ENCODE measurements around the gene FOXP1. TPM values are rescaled to one million over a fixed set of nuclear protein-coding genes. Genes with fewer than 3 reads are reported as not detected.
A peak's percentile ranks its signal among the peaks of the same experiment; 100 is the strongest.

FOXP1 gene
- total and polyA plus RNA-seq, 3 experiments from 2014 or later, result 142 to 185 (median 147) TPM

DNA sequence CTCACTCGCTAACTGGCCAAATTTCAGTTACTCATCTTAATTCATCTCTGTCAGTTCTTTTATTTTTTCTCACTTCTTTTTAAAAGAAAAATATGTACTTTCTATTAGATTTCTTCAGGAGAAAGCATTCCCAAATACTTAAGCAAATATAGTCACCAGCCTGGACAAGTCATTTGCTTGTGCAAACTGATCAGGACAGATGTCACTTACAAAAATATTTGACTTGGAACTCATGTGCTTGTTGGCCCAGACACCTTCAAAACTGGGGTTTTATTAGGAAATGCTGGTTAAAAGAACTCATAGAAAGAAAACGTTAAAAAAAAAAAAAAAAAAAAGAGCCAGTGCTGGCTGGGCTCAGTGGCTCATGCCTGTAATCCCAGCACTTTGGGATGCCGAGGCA is 31.3 kb upstream of the FOXP1 start:
- Histone ChIP-seq H3K27me3 (ENCODE audit: insufficient read depth, low read length, poor library complexity, severe bottlenecking) (no peaks in the 10 kb centered on the region), H3K4me3 (ENCODE audit: low read length) (no peak overlapping the region), H3K9me3 (ENCODE audit: low read length) (no peaks in the 10 kb centered on the region), H3K27ac (ENCODE audit: low read depth, low read length) (no peak overlapping the region), H3K36me3 (ENCODE audit: insufficient read depth, low read length) (no peaks in the 10 kb centered on the region), H3K4me1 (ENCODE audit: insufficient read depth, low read length) (no peaks in the 10 kb centered on the region)
- no peak for DNase-seq
- POLR2A ChIA-PET, result no interaction called here
- H3K4me1 Mint-ChIP-seq, result no peaks in the 10 kb centered on the region
- H3K36me3 Mint-ChIP-seq, result peaks cover 14 to 23% (median 22%) of the 10 kb centered on the region in 3 donors
- no peak overlapping the region for H3K27ac Mint-ChIP-seq
- CTCF ChIA-PET, result no interaction called here
- no peaks in the 10 kb centered on the region for H3K9me3 Mint-ChIP-seq
- H3K4me3 Mint-ChIP-seq, result no peak overlapping the region
- peaks cover 0 to 1% of the 10 kb centered on the region in 2 donors for H3K27me3 Mint-ChIP-seq

DNA sequence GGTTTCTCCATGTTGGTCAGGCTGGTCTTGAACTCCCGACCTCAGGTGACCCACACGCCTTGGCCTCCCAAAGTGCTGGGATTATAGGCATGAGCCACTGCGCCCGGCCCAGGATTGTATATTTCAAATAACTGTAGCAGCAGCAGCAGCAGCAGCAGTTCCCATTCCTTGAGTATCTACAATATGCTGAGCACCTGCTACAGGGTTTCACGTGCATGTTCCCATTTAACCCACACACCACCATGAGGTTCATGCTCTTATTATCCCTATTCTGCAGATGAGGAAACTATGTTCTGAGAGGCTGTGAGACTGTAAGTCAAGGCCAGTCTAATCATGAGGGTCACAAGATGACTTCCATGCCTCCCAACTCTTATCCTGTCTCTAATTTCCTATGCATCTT is 30.9 kb upstream of the FOXP1 start:
- H3K4me1 Mint-ChIP-seq, result no peaks in the 10 kb centered on the region
- H3K4me3 Mint-ChIP-seq, result no peak overlapping the region
- ChIA-PET POLR2A (no interaction called here), CTCF (no interaction called here)
- H3K27me3 Mint-ChIP-seq, result peaks cover 0 to 1% of the 10 kb centered on the region in 2 donors
- H3K9me3 Mint-ChIP-seq, result no peaks in the 10 kb centered on the region
- Histone ChIP-seq H3K4me1 (ENCODE audit: insufficient read depth, low read length) (no peaks in the 10 kb centered on the region), H3K4me3 (ENCODE audit: low read length) (no peak overlapping the region), H3K27ac (ENCODE audit: low read depth, low read length) (no peak overlapping the region), H3K9me3 (ENCODE audit: low read length) (no peaks in the 10 kb centered on the region), H3K27me3 (ENCODE audit: insufficient read depth, low read length, poor library complexity, severe bottlenecking) (no peaks in the 10 kb centered on the region), H3K36me3 (ENCODE audit: insufficient read depth, low read length) (no peaks in the 10 kb centered on the region)
- DNase-seq, result no peak
- H3K27ac Mint-ChIP-seq, result no peak overlapping the region
- peaks cover 14 to 23% (median 22%) of the 10 kb centered on the region in 3 donors for H3K36me3 Mint-ChIP-seq

DNA sequence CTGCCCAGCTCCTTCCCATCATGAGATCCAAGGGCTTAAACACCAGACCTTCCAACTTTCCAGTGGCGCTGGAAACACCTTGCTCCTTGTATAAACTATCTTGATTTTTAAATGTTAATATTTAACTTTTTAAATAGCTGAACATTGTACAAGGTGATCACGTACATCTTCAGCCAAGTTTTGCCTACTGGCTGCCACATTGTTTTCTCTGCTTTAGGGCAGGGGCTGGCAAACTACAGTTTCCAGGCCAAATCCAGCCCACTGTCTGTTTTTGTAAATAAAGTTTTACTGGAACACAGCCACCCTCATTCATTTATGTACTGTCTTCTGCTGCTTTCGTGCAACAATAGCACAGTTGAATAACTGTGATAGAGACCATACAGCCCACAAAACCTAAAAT is 27.6 kb upstream of the FOXP1 start:
- Mint-ChIP-seq H3K4me1 (no peaks in the 10 kb centered on the region), H3K4me3 (no peak overlapping the region), H3K27me3 (no peaks in the 10 kb centered on the region), H3K27ac (peak overlapping the region in 1 of 8 donors; percentile 0), H3K9me3 (peaks cover 0 to 10% (median 3%) of the 10 kb centered on the region in 5 donors), H3K36me3 (peaks cover 15 to 35% (median 19%) of the 10 kb centered on the region in 3 donors)
- Histone ChIP-seq H3K36me3 (ENCODE audit: insufficient read depth, low read length) (no peaks in the 10 kb centered on the region), H3K4me3 (ENCODE audit: low read length) (no peak overlapping the region), H3K4me1 (ENCODE audit: insufficient read depth, low read length) (no peaks in the 10 kb centered on the region), H3K9me3 (ENCODE audit: low read length) (no peaks in the 10 kb centered on the region), H3K27me3 (ENCODE audit: insufficient read depth, low read length, poor library complexity, severe bottlenecking) (no peaks in the 10 kb centered on the region), H3K27ac (ENCODE audit: low read depth, low read length) (no peak overlapping the region)
- POLR2A ChIA-PET, result no interaction called here
- CTCF ChIA-PET, result no interaction called here
- no peak for DNase-seq

DNA sequence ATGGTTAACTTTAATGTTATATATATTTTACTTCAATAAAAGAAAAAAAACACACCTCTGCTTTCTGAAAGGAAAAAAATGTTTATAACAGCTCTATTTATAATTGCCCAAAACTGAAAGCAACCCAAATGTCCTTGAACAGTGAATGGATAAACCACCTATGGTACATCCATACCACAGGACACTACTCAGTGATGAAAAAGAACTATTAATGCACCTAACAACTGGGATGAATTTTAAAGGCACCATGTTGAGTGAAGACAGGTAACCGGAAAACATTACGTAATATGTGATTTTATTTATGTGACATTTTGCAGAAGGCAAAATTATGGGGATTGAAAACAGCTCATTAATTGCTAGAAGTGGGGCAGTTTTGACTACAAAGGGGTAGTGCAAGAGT is 23.8 kb upstream of the FOXP1 start:
- Histone ChIP-seq H3K27me3 (ENCODE audit: insufficient read depth, low read length, poor library complexity, severe bottlenecking) (no peaks in the 10 kb centered on the region), H3K4me1 (ENCODE audit: insufficient read depth, low read length) (no peaks in the 10 kb centered on the region), H3K4me3 (ENCODE audit: low read length) (no peak overlapping the region), H3K36me3 (ENCODE audit: insufficient read depth, low read length) (no peaks in the 10 kb centered on the region), H3K27ac (ENCODE audit: low read depth, low read length) (no peak overlapping the region), H3K9me3 (ENCODE audit: low read length) (no peaks in the 10 kb centered on the region)
- Mint-ChIP-seq H3K4me3 (no peak overlapping the region), H3K27ac (no peak overlapping the region), H3K36me3 (peaks cover 15 to 36% (median 17%) of the 10 kb centered on the region in 3 donors), H3K9me3 (peaks cover 0 to 10% (median 5%) of the 10 kb centered on the region in 5 donors), H3K27me3 (no peaks in the 10 kb centered on the region), H3K4me1 (no peaks in the 10 kb centered on the region)
- CTCF ChIA-PET, result no interaction called here
- POLR2A ChIA-PET, result no interaction called here
- DNase-seq, result no peak

DNA sequence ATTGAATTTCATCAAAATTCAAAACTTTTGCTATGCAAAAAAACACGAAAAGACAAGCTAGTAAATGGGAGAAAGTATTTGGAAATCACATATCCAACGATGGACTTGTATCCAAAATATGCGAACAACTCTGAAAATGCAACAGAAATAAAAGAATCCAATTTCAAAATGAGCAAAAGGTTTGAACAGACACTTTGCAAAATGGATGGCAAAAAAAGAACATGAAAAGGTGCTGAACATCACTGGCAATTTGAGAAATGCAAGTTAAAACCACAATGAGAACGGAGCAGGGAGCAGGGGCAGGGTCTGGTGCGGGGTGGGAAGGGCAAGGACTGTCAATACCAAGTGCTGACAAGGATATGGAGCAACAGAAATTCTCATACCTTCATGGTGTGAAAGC is 23.1 kb upstream of the FOXP1 start:
- H3K9me3 ChIP-seq (ENCODE audit: low read length), result no peaks in the 10 kb centered on the region
- ChIA-PET POLR2A (no interaction called here), CTCF (no interaction called here)
- no peaks in the 10 kb centered on the region for H3K27me3 Mint-ChIP-seq
- H3K9me3 Mint-ChIP-seq, result peaks cover 0 to 10% (median 5%) of the 10 kb centered on the region in 5 donors
- peak overlapping the region in 1 of 8 donors; percentile 64 for H3K27ac Mint-ChIP-seq
- no peak overlapping the region for H3K27ac ChIP-seq (ENCODE audit: low read depth, low read length)
- H3K27me3 ChIP-seq (ENCODE audit: insufficient read depth, low read length, poor library complexity, severe bottlenecking), result no peaks in the 10 kb centered on the region
- peaks cover 15 to 36% (median 16%) of the 10 kb centered on the region in 3 donors for H3K36me3 Mint-ChIP-seq
- H3K4me1 Mint-ChIP-seq, result peaks cover 0 to 6% (median 2%) of the 10 kb centered on the region in 3 donors
- DNase-seq, result no peak
- H3K36me3 ChIP-seq (ENCODE audit: insufficient read depth, low read length), result no peaks in the 10 kb centered on the region
- H3K4me1 ChIP-seq (ENCODE audit: insufficient read depth, low read length), result no peaks in the 10 kb centered on the region
- no peak overlapping the region for H3K4me3 ChIP-seq (ENCODE audit: low read length)
- H3K4me3 Mint-ChIP-seq, result no peak overlapping the region

DNA sequence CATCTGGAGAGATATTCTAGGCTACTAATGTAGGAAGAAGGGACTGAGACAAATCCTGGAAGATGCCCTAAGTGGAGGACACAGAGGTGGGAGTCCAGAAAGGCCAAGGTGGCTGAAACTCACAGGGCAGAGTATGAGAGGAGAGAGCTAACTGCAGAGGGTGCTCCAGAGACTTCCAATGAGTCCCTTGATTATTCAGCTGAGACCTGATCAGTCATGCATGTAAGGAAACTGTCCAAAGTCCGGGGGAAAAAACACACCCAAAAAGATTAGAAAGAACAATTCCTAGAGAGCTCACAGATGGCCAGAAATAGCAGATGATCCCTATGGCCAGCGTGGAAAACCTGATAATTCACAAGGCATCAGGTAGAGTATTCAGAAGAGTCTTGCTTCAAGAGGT is 18.7 kb upstream of the FOXP1 start:
- H3K9me3 ChIP-seq (ENCODE audit: low read length), result no peaks in the 10 kb centered on the region
- H3K4me1 ChIP-seq (ENCODE audit: insufficient read depth, low read length), result no peaks in the 10 kb centered on the region
- no peaks in the 10 kb centered on the region for H3K36me3 ChIP-seq (ENCODE audit: insufficient read depth, low read length)
- Mint-ChIP-seq H3K27ac (no peak overlapping the region), H3K9me3 (peaks cover 0 to 7% (median 1%) of the 10 kb centered on the region in 5 donors), H3K4me1 (peaks cover 6 to 8% (median 7%) of the 10 kb centered on the region in 3 donors), H3K27me3 (no peaks in the 10 kb centered on the region), H3K36me3 (peaks cover 12 to 18% (median 17%) of the 10 kb centered on the region in 3 donors), H3K4me3 (no peak overlapping the region)
- ChIA-PET CTCF (interaction anchor here (1.2 kb wide), 1 partner anchor 12 kb away, joined by 3 read pairs; no protein-coding TSS in a partner anchor), POLR2A (no interaction called here)
- no peaks in the 10 kb centered on the region for H3K27me3 ChIP-seq (ENCODE audit: insufficient read depth, low read length, poor library complexity, severe bottlenecking)
- H3K27ac ChIP-seq (ENCODE audit: low read depth, low read length), result no peak overlapping the region
- no peak for DNase-seq
- H3K4me3 ChIP-seq (ENCODE audit: low read length), result no peak overlapping the region

DNA sequence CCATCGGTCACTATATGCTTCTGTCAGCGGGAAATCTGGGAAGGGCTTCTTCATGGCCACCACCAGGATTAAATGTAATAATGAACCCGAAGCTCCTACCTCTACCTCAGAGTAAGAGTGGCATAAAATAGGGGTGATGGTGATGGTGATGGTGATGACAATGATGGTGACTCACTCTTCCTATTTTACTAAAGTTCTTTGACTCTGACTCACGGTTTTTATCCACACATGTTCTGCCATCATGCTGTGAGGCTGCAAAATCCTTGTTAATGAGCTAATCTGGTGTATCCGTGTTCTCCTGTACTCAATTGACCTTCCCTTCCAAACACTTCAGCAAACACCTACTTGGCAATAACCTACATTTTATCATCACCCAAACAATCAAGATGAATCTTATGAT is 18.3 kb upstream of the FOXP1 start:
- Histone ChIP-seq H3K4me1 (ENCODE audit: insufficient read depth, low read length) (no peaks in the 10 kb centered on the region), H3K4me3 (ENCODE audit: low read length) (no peak overlapping the region), H3K9me3 (ENCODE audit: low read length) (no peaks in the 10 kb centered on the region), H3K27ac (ENCODE audit: low read depth, low read length) (no peak overlapping the region), H3K36me3 (ENCODE audit: insufficient read depth, low read length) (no peaks in the 10 kb centered on the region), H3K27me3 (ENCODE audit: insufficient read depth, low read length, poor library complexity, severe bottlenecking) (no peaks in the 10 kb centered on the region)
- no peak overlapping the region for H3K27ac Mint-ChIP-seq
- peaks cover 12 to 18% (median 15%) of the 10 kb centered on the region in 3 donors for H3K36me3 Mint-ChIP-seq
- no peak for DNase-seq
- H3K9me3 Mint-ChIP-seq, result peaks cover 0 to 6% (median 1%) of the 10 kb centered on the region in 5 donors
- H3K27me3 Mint-ChIP-seq, result no peaks in the 10 kb centered on the region
- no peak overlapping the region for H3K4me3 Mint-ChIP-seq
- peaks cover 6 to 8% (median 7%) of the 10 kb centered on the region in 3 donors for H3K4me1 Mint-ChIP-seq
- POLR2A ChIA-PET, result no interaction called here
- CTCF ChIA-PET, result interaction anchor here (1.2 to 2.0 kb wide), 2 partner anchors 12 to 13 kb away, joined by 3 to 4 read pairs; no protein-coding TSS in a partner anchor

DNA sequence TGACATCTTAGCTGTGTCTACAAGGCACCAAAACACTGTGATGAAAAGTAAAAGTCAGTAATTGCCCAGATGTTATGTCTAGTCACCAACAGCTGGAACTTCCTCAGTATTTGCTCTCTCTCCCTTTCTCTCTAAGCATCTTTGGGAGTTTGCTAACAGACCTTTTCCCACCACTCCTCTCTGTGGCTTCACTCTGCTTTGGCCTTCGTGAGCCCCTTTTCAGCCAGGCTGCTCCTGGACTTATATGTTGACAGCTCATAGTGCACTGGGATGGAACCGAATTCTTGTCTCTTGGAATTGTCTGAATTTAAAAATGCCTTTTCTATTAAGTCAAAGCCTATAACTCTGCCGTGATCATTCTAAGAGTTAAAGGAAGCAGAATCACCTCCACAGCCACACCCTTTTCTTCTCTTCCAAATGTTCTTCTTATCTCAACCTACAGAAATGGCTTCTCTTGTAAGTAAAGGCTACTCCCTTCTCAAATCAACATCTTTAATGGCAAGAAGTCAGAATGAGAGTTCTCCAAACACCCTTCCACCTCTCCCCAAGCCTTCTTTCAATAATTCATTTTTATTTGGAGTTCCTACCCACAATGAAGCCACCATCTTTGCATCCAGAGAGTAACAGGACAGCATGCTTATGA is 17.2 kb upstream of the FOXP1 start:
- Mint-ChIP-seq H3K36me3 (peaks cover 11 to 20% (median 13%) of the 10 kb centered on the region in 3 donors), H3K27ac (peak overlapping the region in 1 of 8 donors; percentile 4), H3K4me3 (no peak overlapping the region), H3K4me1 (peaks cover 6 to 8% (median 7%) of the 10 kb centered on the region in 3 donors), H3K27me3 (no peaks in the 10 kb centered on the region), H3K9me3 (peaks cover 0 to 1% (median 0%) of the 10 kb centered on the region in 5 donors)
- Histone ChIP-seq H3K4me3 (ENCODE audit: low read length) (no peak overlapping the region), H3K4me1 (ENCODE audit: insufficient read depth, low read length) (no peaks in the 10 kb centered on the region), H3K36me3 (ENCODE audit: insufficient read depth, low read length) (no peaks in the 10 kb centered on the region), H3K27me3 (ENCODE audit: insufficient read depth, low read length, poor library complexity, severe bottlenecking) (no peaks in the 10 kb centered on the region), H3K27ac (ENCODE audit: low read depth, low read length) (no peak overlapping the region), H3K9me3 (ENCODE audit: low read length) (no peaks in the 10 kb centered on the region)
- CTCF ChIA-PET, result interaction anchor here (2.0 kb wide), 1 partner anchor 12 kb away, joined by 4 read pairs; no protein-coding TSS in a partner anchor
- POLR2A ChIA-PET, result no interaction called here
- DNase-seq, result no peak

Data from CD8-positive, alpha-beta memory T cell (primary cell).